Omental fat pad (tissue), 4 donors: ENCODE results near the gene FAM168A. TPM values are rescaled to one million over a fixed set of nuclear protein-coding genes. Genes with fewer than 3 reads are reported as not detected.

Experiments
- ATAC-seq: fragments of 150-250 bp; one replicate; pipeline ENCODE4 v1.9.1; 2016; ENCODE audit warnings: mild to moderate bottlenecking, moderate library complexity; ENCODE audit not compliant: low FRiP score
- DNase-seq: peaks from one replicate; pipeline ENCODE4 v3.0.0-alpha.2; 2019; ENCODE audit warnings: low spot score
- CTCF ChIP-seq, 3 donors: fragments of 450-650 bp; IDR thresholded peaks; one replicate each; pipeline ENCODE4 v1.5.1; 2016 to 2017; ENCODE audit warnings: antibody characterized with exemption in 3 of 3, mild to moderate bottlenecking in 3 of 3, moderate library complexity in 2 of 3
- total RNA-seq, 4 donors: library from RNA; depleted of rRNA; stranded (reverse); fragments of >200 nt; gene quantifications; one replicate each; pipeline ENCODE4 v1.1.0, GENCODE V29; 2016

The FAM168A gene
- total RNA-seq, 4 donors from 2014 or later, result 13.9 to 30.9 (median 21.0) TPM

GRCh38 chr11:73361953-73362776, 235.7 kb downstream of the FAM168A start:
- TF ChIP-seq CTCF (IDR thresholded peaks at IDR 0.05), result no peak
- no peak for DNase-seq
- ATAC-seq, result no peak

GRCh38 chr11:73360743-73361369, 237.1 kb downstream of the FAM168A start:
- DNase-seq (no peak), ATAC-seq (no peak)
- no peak for TF ChIP-seq CTCF (IDR thresholded peaks at IDR 0.05)

- no peak for ATAC-seq
- no peak for DNase-seq
- no peak for TF ChIP-seq CTCF (IDR thresholded peaks at IDR 0.05)
These were observed 237.8 kb downstream of the FAM168A start for GRCh38 chr11:73359930-73360742.

GRCh38 chr11:73359341-73359740, 238.6 kb downstream of the FAM168A start:
- no peak for TF ChIP-seq CTCF (IDR thresholded peaks at IDR 0.05)
- DNase-seq (no peak), ATAC-seq (no peak)

GRCh38 chr11:73358071-73358470, 239.8 kb downstream of the FAM168A start:
- DNase-seq, result no peak
- ATAC-seq, result no peak
- no peak for TF ChIP-seq CTCF (IDR thresholded peaks at IDR 0.05)

GRCh38 chr11:73356979-73357860, 240.7 kb downstream of the FAM168A start:
- no peak for DNase-seq
- ATAC-seq, result no peak
- no peak for TF ChIP-seq CTCF (IDR thresholded peaks at IDR 0.05)
